NCI-H510A treated with DMSO at 0.1 percent for 48 hours (cell line): ENCODE results near the gene CNN1.
"Not testable (repeated sequence)": the region's sequence is repeated elsewhere in the genome, so short reads cannot be mapped to it uniquely, and the experiment has no call there.

Experiments
- DNase-seq: peaks from one replicate; lab custom pipeline; 2025; lab: John Stamatoyannopoulos, UW

Gene CNN1

GRCh38 chr19:11566164-11566563 lies 27.5 kb downstream of the CNN1 start:
- DNase-seq = no peak

- no peak for DNase-seq
Measured at GRCh38 chr19:11570039-11570462, 31.4 kb downstream of the CNN1 start.

- DNase-seq = not testable (repeated sequence)
Measured at GRCh38 chr19:11573354-11573753, 34.7 kb downstream of the CNN1 start.

- not testable (repeated sequence) for DNase-seq
Measured at GRCh38 chr19:11573763-11574162, 35.1 kb downstream of the CNN1 start.

- DNase-seq = no peak
Measured at GRCh38 chr19:11574689-11575088, 36.0 kb downstream of the CNN1 start.

GRCh38 chr19:11576227-11576626 lies 37.6 kb downstream of the CNN1 start:
- no peak for DNase-seq

- DNase-seq = no peak
Measured at GRCh38 chr19:11577451-11578257, 39.0 kb downstream of the CNN1 start, which contains the start of gene ACP5. Gene ACP5 (minus strand): TSS chr19:11577645. CDS start chr19:11577317, 328 bp downstream.

GRCh38 chr19:11578258-11579142 lies 39.8 kb downstream of the CNN1 start:
- no peak for DNase-seq

- no peak for DNase-seq
Measured at GRCh38 chr19:11580116-11580515, 41.5 kb downstream of the CNN1 start.

GRCh38 chr19:11581740-11582139 lies 43.1 kb downstream of the CNN1 start:
- DNase-seq = no peak

- DNase-seq = no peak
Measured at GRCh38 chr19:11586331-11586730, 47.7 kb downstream of the CNN1 start.

GRCh38 chr19:11587302-11587974 lies 48.8 kb downstream of the CNN1 start:
- DNase-seq = peak; percentile 43

GRCh38 chr19:11587975-11588631 lies 49.5 kb downstream of the CNN1 start:
- no peak for DNase-seq

GRCh38 chr19:11594084-11594483 lies 55.4 kb downstream of the CNN1 start:
- no peak for DNase-seq

GRCh38 chr19:11596156-11596555 lies 57.5 kb downstream of the CNN1 start:
- DNase-seq = no peak

GRCh38 chr19:11597202-11598102 lies 58.8 kb downstream of the CNN1 start, which contains the start of gene ZNF627:
Gene ZNF627 (plus strand): TSS chr19:11597483. CDS start chr19:11597628, 145 bp downstream.
- peak; percentile 96 for DNase-seq

GRCh38 chr19:11598103-11598483 lies 59.4 kb downstream of the CNN1 start:
- no peak for DNase-seq

- no peak for DNase-seq
Measured at GRCh38 chr19:11598746-11599145, 60.1 kb downstream of the CNN1 start.

- DNase-seq = not testable (repeated sequence)
Measured at GRCh38 chr19:11599704-11600103, 61.1 kb downstream of the CNN1 start.
